H1 (cell line): ENCODE measurements around the gene OR14J1. TPM values are rescaled to one million over a fixed set of nuclear protein-coding genes. Genes with fewer than 3 reads are reported as not detected.

Source experiments
- CTCF ChIA-PET: fragments of 300-600 bp; sonication (Branson Sonifier 250); formaldehyde crosslinking; loops from one replicate; lab custom pipeline; 2021; ENCODE audit not compliant: partially characterized antibody; lab: Charles Lee
- POLR2A ChIA-PET: fragments of 300-600 bp; sonication (Branson Sonifier 250); formaldehyde crosslinking; loops from one replicate; lab custom pipeline; 2021; ENCODE audit warnings: inconsistent platforms; ENCODE audit not compliant: partially characterized antibody; lab: Charles Lee
- DNase-seq, 2 experiments: peaks; one replicate each; pipeline versions ENCODE4 v3.0.0 to v3.0.0-alpha.2; 2010 to 2022; ENCODE audit warnings: low spot score in 2 of 2, low read depth in 1 of 2, mixed read lengths in 1 of 2
- FAIRE-seq: peaks from 2 replicates; lab custom pipeline; 2011; peaks lifted over from hg19 to GRCh38; lab: Jason Lieb, UNC
- H2AFZ ChIP-seq: 2 replicates; pipeline ENCODE4 v1.8.1; 2012; ENCODE audit warnings: low read length, inconsistent platforms
- H2AK5ac ChIP-seq: 2 replicates; pipeline ENCODE4 v1.6.1; 2013; ENCODE audit warnings: low read depth, low read length
- H2BK120ac ChIP-seq: replicated peaks from 2 replicates; pipeline ENCODE3; 2013; ENCODE audit warnings: low read depth, low read length, inconsistent platforms
- H2BK12ac ChIP-seq: 2 replicates; pipeline ENCODE4 v1.6.1; 2013; ENCODE audit warnings: low read depth, low read length
- H2BK15ac ChIP-seq: 2 replicates; pipeline ENCODE4 v1.6.1; 2013; ENCODE audit warnings: low read length
- H2BK20ac ChIP-seq: 2 replicates; pipeline ENCODE4 v1.6.1; 2013; ENCODE audit warnings: low read length
- H2BK5ac ChIP-seq: 2 replicates; pipeline ENCODE4 v1.6.1; 2013; ENCODE audit warnings: low read depth, low read length
- H3K14ac ChIP-seq: 2 replicates; pipeline ENCODE4 v1.6.1; 2013; ENCODE audit warnings: inconsistent platforms; ENCODE audit not compliant: insufficient read length
- H3K18ac ChIP-seq: 2 replicates; pipeline ENCODE4 v1.6.1; 2013; ENCODE audit warnings: low read length; ENCODE audit errors: extremely low read depth
- H3K23ac ChIP-seq: 2 replicates; pipeline ENCODE4 v1.6.1; 2013; ENCODE audit warnings: inconsistent platforms; ENCODE audit not compliant: insufficient read length
- H3K23me2 ChIP-seq: 2 replicates; pipeline ENCODE4 v1.6.1; 2013; ENCODE audit warnings: low read depth, low read length
- H3K27ac ChIP-seq: 2 replicates; pipeline ENCODE4 v1.6.1; 2011; ENCODE audit warnings: low read depth, low read length, inconsistent platforms
- H3K27me3 ChIP-seq, 4 experiments: replicated peaks in 1 of 4; 1 replicate in 1 of 4; 2 replicates in 3 of 4; pipeline versions ENCODE4 v1.6.1 to v1.8.1; 2011 to 2013; ENCODE audit warnings: low read length in 3 of 4, mild to moderate bottlenecking in 3 of 4, inconsistent platforms in 2 of 4, mixed read lengths in 2 of 4, moderate library complexity in 1 of 4; ENCODE audit not compliant: control insufficient read depth in 3 of 4, insufficient read depth in 3 of 4; ENCODE audit errors: extremely low read depth in 1 of 4
- H3K36me3 ChIP-seq, 4 experiments: 2 replicates each; pipeline versions ENCODE4 v1.6.1 to v1.8.1; 2011 to 2013; ENCODE audit warnings: mild to moderate bottlenecking in 4 of 4, low read length in 3 of 4, moderate library complexity in 2 of 4, control low read depth in 1 of 4, inconsistent platforms in 1 of 4; ENCODE audit not compliant: insufficient read depth in 4 of 4, control insufficient read depth in 2 of 4
- H3K4ac ChIP-seq: replicated peaks from 2 replicates; pipeline ENCODE3; 2013; ENCODE audit warnings: low read length, low read depth, mixed read lengths, inconsistent platforms; ENCODE audit not compliant: insufficient read length
- H3K4me1 ChIP-seq, 4 experiments: replicated peaks in 1 of 4; 1 replicate in 1 of 4; 2 replicates in 3 of 4; pipeline versions ENCODE4 v1.6.1 to v1.8.1; 2011 to 2013; ENCODE audit warnings: low read length in 3 of 4, inconsistent platforms in 2 of 4, mixed read lengths in 1 of 4; ENCODE audit not compliant: insufficient read depth in 4 of 4, control insufficient read depth in 3 of 4
- H3K4me2 ChIP-seq, 2 experiments: 2 replicates each; pipeline versions ENCODE4 v1.6.1 to v1.8.1; 2011 to 2013; ENCODE audit warnings: low read depth in 2 of 2, low read length in 2 of 2, control low read depth in 1 of 2, inconsistent platforms in 1 of 2, mild to moderate bottlenecking in 1 of 2; ENCODE audit not compliant: insufficient read depth in 1 of 2
- H3K4me3 ChIP-seq, 4 experiments: fragments of 200-600, 300-600 bp in 1 of 4; sonication (generic), shearing (Covaris generic), sonication (Bioruptor Twin) in 1 of 4; 2 replicates each; pipeline versions ENCODE4 v1.5.1 to v1.8.1; 2011 to 2016; ENCODE audit warnings: low read length in 4 of 4, low read depth in 3 of 4, control low read depth in 2 of 4, inconsistent platforms in 2 of 4, mild to moderate bottlenecking in 2 of 4, mixed read lengths in 1 of 4, moderate library complexity in 1 of 4; ENCODE audit not compliant: insufficient read depth in 2 of 4; ENCODE audit errors: extremely low read depth in 1 of 4
- H3K56ac ChIP-seq: replicated peaks from 2 replicates; pipeline ENCODE3; 2013; ENCODE audit warnings: low read depth, mild to moderate bottlenecking, mixed read lengths, low read length, inconsistent platforms; ENCODE audit not compliant: insufficient read length
- H3K79me1 ChIP-seq: 2 replicates; pipeline ENCODE4 v1.6.1; 2013; ENCODE audit warnings: low read depth, low read length, control low read depth
- H3K79me2 ChIP-seq, 2 experiments: 2 replicates each; pipeline versions ENCODE4 v1.6.1 to v1.8.1; 2012 to 2013; ENCODE audit warnings: low read length in 2 of 2, mild to moderate bottlenecking in 2 of 2, inconsistent platforms in 1 of 2; ENCODE audit not compliant: insufficient read depth in 2 of 2, control insufficient read depth in 1 of 2
- H3K9ac ChIP-seq, 4 experiments: replicated peaks in 1 of 4; 1 replicate in 1 of 4; 2 replicates in 3 of 4; pipeline versions ENCODE4 v1.6.1 to v1.8.1; 2011 to 2013; ENCODE audit warnings: low read depth in 3 of 4, low read length in 3 of 4, control low read depth in 2 of 4, mild to moderate bottlenecking in 2 of 4, moderate library complexity in 2 of 4, inconsistent platforms in 1 of 4; ENCODE audit errors: extremely low read depth in 1 of 4
- H3K9me3 ChIP-seq, 2 experiments: 2 replicates each; pipeline versions ENCODE4 v1.6.1 to v1.8.1; 2012 to 2013; ENCODE audit warnings: mild to moderate bottlenecking in 2 of 2, moderate library complexity in 2 of 2, control low read depth in 1 of 2, inconsistent platforms in 1 of 2, low read depth in 1 of 2, low read length in 1 of 2, mixed read lengths in 1 of 2; ENCODE audit not compliant: insufficient read depth in 2 of 2
- H4K20me1 ChIP-seq, 2 experiments: replicated peaks in 1 of 2; 2 replicates each; pipeline versions ENCODE3 to v1.8.1; 2011 to 2013; ENCODE audit warnings: inconsistent platforms in 2 of 2, low read length in 2 of 2, mild to moderate bottlenecking in 1 of 2; ENCODE audit not compliant: insufficient read depth in 2 of 2, control insufficient read depth in 1 of 2
- H4K5ac ChIP-seq: 2 replicates; pipeline ENCODE4 v1.6.1; 2013; ENCODE audit warnings: low read length, low read depth, mixed read lengths, inconsistent platforms; ENCODE audit not compliant: insufficient read length
- H4K8ac ChIP-seq: 2 replicates; pipeline ENCODE4 v1.8.0; 2013; ENCODE audit warnings: mild to moderate bottlenecking, moderate library complexity, low read length, inconsistent platforms; ENCODE audit not compliant: insufficient read depth; ENCODE audit errors: extremely low read depth
- H4K91ac ChIP-seq: replicated peaks from 2 replicates; pipeline ENCODE3; 2013; ENCODE audit warnings: low read length, mixed read lengths, inconsistent platforms; ENCODE audit not compliant: insufficient read length
- BRCA1 ChIP-seq: IDR thresholded peaks from 2 replicates; pipeline ENCODE4 v1.6.1; 2012; ENCODE audit warnings: low read depth, low read length, improper control_type of control experiment
- CBX8 ChIP-seq: fragments of 300-800, 300-1000 bp; sonication (generic); IDR thresholded peaks from 2 replicates; pipeline ENCODE4 v1.7.1; 2016; ENCODE audit warnings: low read depth, low read length, borderline replicate concordance
- CREB1 ChIP-seq: IDR thresholded peaks from 2 replicates; pipeline ENCODE4 v1.6.1; 2012; ENCODE audit warnings: inconsistent platforms
- EP300 ChIP-seq, 2 experiments: IDR thresholded peaks; 1 replicate in 1 of 2; 2 replicates in 1 of 2; pipeline ENCODE4 v1.6.1; 2011 to 2012; ENCODE audit warnings: low read depth in 2 of 2, low read length in 2 of 2, mild to moderate bottlenecking in 2 of 2, borderline replicate concordance in 1 of 2, inconsistent platforms in 1 of 2, moderate library complexity in 1 of 2
- GABPA ChIP-seq: IDR thresholded peaks from 2 replicates; pipeline ENCODE4 v1.6.1; 2011; ENCODE audit warnings: mild to moderate bottlenecking, low read length, moderate library complexity, borderline replicate concordance; ENCODE audit not compliant: insufficient read depth
- GTF2F1 ChIP-seq: IDR thresholded peaks from 2 replicates; pipeline ENCODE4 v1.6.1; 2012; ENCODE audit warnings: low read depth, low read length, improper control_type of control experiment, borderline replicate concordance
- JUN ChIP-seq: IDR thresholded peaks from 2 replicates; pipeline ENCODE4 v1.6.1; 2011; ENCODE audit warnings: low read depth, mild to moderate bottlenecking, improper control_type of control experiment, low read length
- JUND ChIP-seq: IDR thresholded peaks from 2 replicates; pipeline ENCODE4 v1.6.1; 2011; ENCODE audit warnings: mild to moderate bottlenecking, improper control_type of control experiment, low read length
- MAX ChIP-seq: IDR thresholded peaks from 2 replicates; pipeline ENCODE4 v1.6.1; 2012; ENCODE audit warnings: inconsistent platforms
- POLR2A ChIP-seq, 2 experiments: IDR thresholded peaks; 1 replicate in 1 of 2; 2 replicates in 1 of 2; pipeline ENCODE4 v1.6.1; 2011; ENCODE audit warnings: low read depth in 2 of 2, low read length in 2 of 2, mild to moderate bottlenecking in 2 of 2; ENCODE audit errors: control extremely low read depth in 1 of 2
- SIX5 ChIP-seq: IDR thresholded peaks from 2 replicates; pipeline ENCODE4 v1.6.1; 2011; ENCODE audit warnings: mild to moderate bottlenecking, low read depth, low read length
- SP1 ChIP-seq: IDR thresholded peaks from 2 replicates; pipeline ENCODE4 v1.6.1; 2011; ENCODE audit warnings: low read depth, low read length
- SP4 ChIP-seq: IDR thresholded peaks from 2 replicates; pipeline ENCODE4 v1.6.1; 2012; ENCODE audit warnings: low read length, inconsistent platforms
- whole genome bisulfite sequencing, 2 experiments: shearing (Covaris generic) in 1 of 2; methylation state at CpG; one replicate each; pipeline versions ENCODE4 v1.1.6 to v1.1.7; 2013 to 2015; ENCODE audit warnings: low lambda C conversion rate in 2 of 2, mixed read lengths in 2 of 2, inconsistent platforms in 1 of 2, low coverage in 1 of 2, missing lambda C conversion rate in 1 of 2; ENCODE audit not compliant: insufficient replicate concordance in 2 of 2, insufficient coverage in 1 of 2, insufficient read length in 1 of 2; ENCODE audit errors: extremely low coverage in 1 of 2, missing lambda C conversion rate in 1 of 2; 5-methylcytosine and 5-hydroxymethylcytosine counted together
- polyA plus RNA-seq, 7 experiments: library from polyadenylated mRNA; depleted of rRNA in 3 of 7; stranded (reverse) in 5 of 7; unstranded in 2 of 7; fragments of >200 nt in 5 of 7; fragments of 200-250 nt in 2 of 7; gene quantifications; 1 replicate in 5 of 7; 2 replicates in 1 of 7; 4 replicates in 1 of 7; pipeline versions ENCODE4 v1.2.1 to v1.2.3, GENCODE V29; 2011 to 2013; ENCODE audit warnings: missing spikeins in 2 of 7, mixed read lengths in 2 of 7
- total RNA-seq: library from RNA; stranded (reverse); fragmentation: NEBNext Ultra II Directional; extraction: Animal tissue kit (Norgen Biotek cat#: 25700); gene quantifications from 2 replicates; pipeline ENCODE4 v1.2.1, GENCODE V29; 2021

The OR14J1 gene
- total and polyA plus RNA-seq, 2 of the 8 experiments (the other 6 are each of a cell fraction or from before 2014, with no cell fraction given): not detected

- Histone ChIP-seq H3K4me3 (no peak overlapping the region), H2BK20ac (no peak overlapping the region), H3K79me2 (no peaks in the 10 kb centered on the region), H2BK5ac (no peak overlapping the region), H3K9ac (no peak overlapping the region), H2BK12ac (no peak overlapping the region), H3K27ac (no peak overlapping the region), H2AFZ (no peak overlapping the region), H3K4me1 (no peaks in the 10 kb centered on the region), H3K79me1 (no peaks in the 10 kb centered on the region), H3K4ac (no peak overlapping the region), H3K36me3 (no peaks in the 10 kb centered on the region), H3K27me3 (no peaks in the 10 kb centered on the region), H4K8ac (no peak overlapping the region), H3K4me2 (no peak overlapping the region), H3K9me3 (no peaks in the 10 kb centered on the region), H4K20me1 (no peaks in the 10 kb centered on the region), H3K56ac (no peak overlapping the region), H3K23ac (no peak overlapping the region), H3K23me2 (no peaks in the 10 kb centered on the region), H2BK15ac (no peak overlapping the region), H2AK5ac (no peak overlapping the region), H2BK120ac (no peak overlapping the region), H3K14ac (no peak overlapping the region), H4K91ac (no peak overlapping the region), H4K5ac (no peak overlapping the region), H3K18ac (no peak overlapping the region)
- DNase-seq: no peak
- FAIRE-seq: no peak
- CTCF ChIA-PET: no interaction called here
- POLR2A ChIA-PET: no interaction called here
- WGBS, 2 experiments: 87% methylated on average over 3 of the region's 3 CpGs; no CpG with 5 or more reads in 1 of the 2 experiments
- TF ChIP-seq SP4: no peak
- TF ChIP-seq POLR2A (IDR thresholded peaks at IDR 0.05; ENCODE audit: control extremely low read depth in 1 of 2, low read depth in 2 of 2, low read length in 2 of 2): no peak
- no peak for TF ChIP-seq GABPA
- no peak for TF ChIP-seq JUN
- no peak for TF ChIP-seq BRCA1
- no peak for TF ChIP-seq GTF2F1
- TF ChIP-seq EP300 (IDR thresholded peaks at IDR 0.05; ENCODE audit: borderline replicate concordance in 1 of 2, low read depth in 2 of 2, low read length in 2 of 2): no peak
- no peak for TF ChIP-seq CBX8
- TF ChIP-seq SIX5: no peak
- TF ChIP-seq JUND: no peak
- no peak for TF ChIP-seq CREB1
- no peak for TF ChIP-seq SP1
- TF ChIP-seq MAX: no peak
Observed at GRCh38 chr6:29345380-29345779, 43.9 kb downstream of the OR14J1 start.
